Endodermal cell (in vitro differentiated cells): Measurements from ENCODE around the gene CDH8. TPM values are rescaled to one million over a fixed set of nuclear protein-coding genes. Genes with fewer than 3 reads are reported as not detected.

Source experiments
- DNase-seq: peaks from one replicate; pipeline ENCODE4 v3.0.0-alpha.2; 2017
- H3K27ac ChIP-seq: 2 replicates; pipeline ENCODE4 v1.5.1; 2013; ENCODE audit warnings: mild to moderate bottlenecking, low read depth, low read length, moderate library complexity
- H3K27me3 ChIP-seq: 2 replicates; pipeline ENCODE4 v1.6.1; 2013; ENCODE audit warnings: mild to moderate bottlenecking, low read length, moderate library complexity; ENCODE audit not compliant: insufficient read depth, control insufficient read depth, poor library complexity, severe bottlenecking
- H3K36me3 ChIP-seq: 2 replicates; pipeline ENCODE4 v1.7.0; 2013; ENCODE audit warnings: mild to moderate bottlenecking, low read length, moderate library complexity; ENCODE audit not compliant: control insufficient read depth, insufficient read depth
- H3K4me1 ChIP-seq: one replicate; pipeline ENCODE4 v1.7.0; 2013; ENCODE audit warnings: low read length; ENCODE audit not compliant: control insufficient read depth, insufficient read depth
- H3K4me3 ChIP-seq: 2 replicates; pipeline ENCODE4 v1.5.1; 2013; ENCODE audit warnings: mild to moderate bottlenecking, low read length, moderate library complexity
- H3K9ac ChIP-seq: 2 replicates; pipeline ENCODE4 v1.6.1; 2013; ENCODE audit warnings: mild to moderate bottlenecking, low read length, moderate library complexity; ENCODE audit not compliant: poor library complexity, severe bottlenecking; ENCODE audit errors: extremely low read depth
- H3K9me3 ChIP-seq: 2 replicates; pipeline ENCODE4 v1.6.1; 2013; ENCODE audit warnings: mild to moderate bottlenecking, low read length, moderate library complexity; ENCODE audit not compliant: control insufficient read depth
- H3K27ac Mint-ChIP-seq: 2 replicates; pipeline ENCODE4 v1.8.0; 2020; ENCODE audit warnings: mixed read lengths
- H3K27me3 Mint-ChIP-seq: 2 replicates; pipeline ENCODE4 v1.8.0; 2021; ENCODE audit warnings: mild to moderate bottlenecking, mixed read lengths; ENCODE audit not compliant: insufficient read depth
- H3K36me3 Mint-ChIP-seq: 2 replicates; pipeline ENCODE4 v1.8.0; 2020; ENCODE audit warnings: low read depth, mixed read lengths
- H3K4me1 Mint-ChIP-seq: 2 replicates; pipeline ENCODE4 v1.8.0; 2020; ENCODE audit warnings: mixed read lengths
- H3K4me3 Mint-ChIP-seq: 2 replicates; pipeline ENCODE4 v1.8.0; 2020; ENCODE audit warnings: mild to moderate bottlenecking, moderate library complexity, mixed read lengths
- H3K9me3 Mint-ChIP-seq: 2 replicates; pipeline ENCODE4 v1.8.0; 2020; ENCODE audit warnings: mild to moderate bottlenecking, mixed read lengths
- CTCF ChIP-seq: fragments of 200-600 bp; sonication (generic); conservative IDR thresholded peaks from 2 replicates; pipeline ENCODE4 v1.5.0; 2021; ENCODE audit warnings: antibody characterized with exemption, mild to moderate bottlenecking
- WGBS, 2 experiments: methylation state at CpG; one replicate each; pipeline versions ENCODE4 v1.1.5 to v1.1.7; 2013; ENCODE audit warnings: missing lambda C conversion rate in 2 of 2, mixed read lengths in 1 of 2; ENCODE audit not compliant: insufficient coverage in 1 of 2, insufficient read length in 1 of 2; 5-methylcytosine and 5-hydroxymethylcytosine counted together
- total RNA-seq, 2 donors: library from RNA; stranded (reverse); fragmentation: NEBNext Ultra II Directional in 1 of 2; extraction: Animal tissue kit (Norgen Biotek cat#: 25700) in 1 of 2; gene quantifications; 2 replicates in 1 of 2; 3 replicates in 1 of 2; pipeline ENCODE4 v1.2.1, GENCODE V29; 2021

Gene CDH8
- total RNA-seq, 2 donors from 2014 or later: 13.9 to 27.2 TPM

- Mint-ChIP-seq H3K4me1 (peaks cover 11% of the 10 kb centered on the region), H3K9me3 (no peaks in the 10 kb centered on the region), H3K36me3 (no peaks in the 10 kb centered on the region), H3K4me3 (no peak overlapping the region), H3K27ac (no peak overlapping the region), H3K27me3 (peaks cover 51% of the 10 kb centered on the region)
- no peaks in the 10 kb centered on the region for H3K9me3 ChIP-seq
- no peak overlapping the region for H3K27ac ChIP-seq
- peaks cover 66% of the 10 kb centered on the region for H3K27me3 ChIP-seq
- no peaks in the 10 kb centered on the region for H3K4me1 ChIP-seq
- H3K9ac ChIP-seq: no peak overlapping the region
- no peak for DNase-seq
- no peak for TF ChIP-seq CTCF
- no peaks in the 10 kb centered on the region for H3K36me3 ChIP-seq
- 94 to 96% methylated on average over 3 of the region's 3 CpGs for WGBS, 2 experiments
- no peak overlapping the region for H3K4me3 ChIP-seq
Measured at GRCh38 chr16:62060089-62060488, 23.9 kb upstream of the CDH8 start.

- H3K9me3 ChIP-seq: no peaks in the 10 kb centered on the region
- H3K27me3 Mint-ChIP-seq: peaks cover 46% of the 10 kb centered on the region
- no peak overlapping the region for H3K9ac ChIP-seq
- no peaks in the 10 kb centered on the region for H3K36me3 ChIP-seq
- no peak overlapping the region for H3K4me3 Mint-ChIP-seq
- no peak overlapping the region for H3K27ac Mint-ChIP-seq
- DNase-seq: no peak
- no peaks in the 10 kb centered on the region for H3K36me3 Mint-ChIP-seq
- no peak overlapping the region for H3K27ac ChIP-seq
- no peak for TF ChIP-seq CTCF
- peaks cover 10% of the 10 kb centered on the region for H3K4me1 Mint-ChIP-seq
- no peak overlapping the region for H3K4me3 ChIP-seq
- H3K27me3 ChIP-seq: peaks cover 61% of the 10 kb centered on the region
- H3K9me3 Mint-ChIP-seq: no peaks in the 10 kb centered on the region
- no peaks in the 10 kb centered on the region for H3K4me1 ChIP-seq
Measured at GRCh38 chr16:62059527-62059926, 23.3 kb upstream of the CDH8 start.

GRCh38 chr16:62058412-62058811 lies 22.2 kb upstream of the CDH8 start:
- Mint-ChIP-seq H3K36me3 (no peaks in the 10 kb centered on the region), H3K4me3 (no peak overlapping the region), H3K27me3 (peaks cover 39% of the 10 kb centered on the region), H3K9me3 (no peaks in the 10 kb centered on the region), H3K4me1 (peaks cover 4% of the 10 kb centered on the region), H3K27ac (no peak overlapping the region)
- no peak for DNase-seq
- no peaks in the 10 kb centered on the region for H3K4me1 ChIP-seq
- H3K9ac ChIP-seq: no peak overlapping the region
- no peak overlapping the region for H3K27ac ChIP-seq
- peaks cover 51% of the 10 kb centered on the region for H3K27me3 ChIP-seq
- no peak for TF ChIP-seq CTCF
- H3K36me3 ChIP-seq: no peaks in the 10 kb centered on the region
- no peaks in the 10 kb centered on the region for H3K9me3 ChIP-seq
- no peak overlapping the region for H3K4me3 ChIP-seq
- 56 to 67% methylated on average over 7 to 8 of the region's 8 CpGs for WGBS, 2 experiments
